Fibroblast of villous mesenchyme (primary cell): Measurements from ENCODE around the gene RAVER1. TPM values are rescaled to one million over a fixed set of nuclear protein-coding genes. Genes with fewer than 3 reads are reported as not detected.

Source experiments
- DNase-seq: peaks from one replicate; pipeline ENCODE4 v3.0.0-alpha.2; 2010; ENCODE audit warnings: low read depth
- H3K4me3 ChIP-seq: 2 replicates; pipeline ENCODE4 v1.5.1; 2011; ENCODE audit warnings: low read depth, mild to moderate bottlenecking, low read length
- total RNA-seq: library from RNA; depleted of rRNA; stranded (reverse); fragments of >200 nt; gene quantifications from 2 replicates; pipeline ENCODE4 v1.2.3, GENCODE V29; 2012
- TF ChIP-seq, protein P1 (sequence below): IDR thresholded peaks from 2 replicates; pipeline ENCODE4 v1.5.1; 2012; ENCODE audit warnings: low read depth, mild to moderate bottlenecking, low read length; ENCODE audit not compliant: insufficient read depth

Gene RAVER1
- total RNA-seq, 1 donor, result 10.4 TPM

DNA sequence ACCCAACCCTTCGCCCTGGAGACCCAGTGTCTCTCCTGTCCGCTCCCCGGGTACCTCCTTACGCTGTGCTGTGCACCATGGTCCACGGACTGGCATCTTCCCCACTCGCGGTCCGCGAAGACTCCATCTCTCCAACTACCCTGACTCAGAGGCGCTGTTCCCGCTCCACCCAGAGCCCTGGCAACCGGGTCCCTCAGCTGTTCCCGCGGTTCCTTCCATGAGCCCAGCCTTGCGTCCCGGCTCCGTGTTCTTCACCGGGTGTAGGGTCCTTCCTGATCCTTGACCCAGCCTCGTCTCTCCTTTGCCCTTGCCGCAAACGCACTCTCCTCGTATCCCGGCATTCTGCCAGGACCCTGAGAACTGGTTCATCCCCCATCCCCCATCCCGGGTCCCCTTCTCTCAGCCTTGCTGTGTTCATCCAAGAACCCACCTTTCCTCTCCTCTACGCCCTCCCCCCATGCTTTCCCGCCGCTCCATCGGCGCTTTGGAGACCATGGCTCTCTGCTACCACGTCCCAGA, 42.9 kb downstream of the RAVER1 start:
- H3K4me3 ChIP-seq, result peak overlapping the region; percentile 67
- TF ChIP-seq, protein P1, sequence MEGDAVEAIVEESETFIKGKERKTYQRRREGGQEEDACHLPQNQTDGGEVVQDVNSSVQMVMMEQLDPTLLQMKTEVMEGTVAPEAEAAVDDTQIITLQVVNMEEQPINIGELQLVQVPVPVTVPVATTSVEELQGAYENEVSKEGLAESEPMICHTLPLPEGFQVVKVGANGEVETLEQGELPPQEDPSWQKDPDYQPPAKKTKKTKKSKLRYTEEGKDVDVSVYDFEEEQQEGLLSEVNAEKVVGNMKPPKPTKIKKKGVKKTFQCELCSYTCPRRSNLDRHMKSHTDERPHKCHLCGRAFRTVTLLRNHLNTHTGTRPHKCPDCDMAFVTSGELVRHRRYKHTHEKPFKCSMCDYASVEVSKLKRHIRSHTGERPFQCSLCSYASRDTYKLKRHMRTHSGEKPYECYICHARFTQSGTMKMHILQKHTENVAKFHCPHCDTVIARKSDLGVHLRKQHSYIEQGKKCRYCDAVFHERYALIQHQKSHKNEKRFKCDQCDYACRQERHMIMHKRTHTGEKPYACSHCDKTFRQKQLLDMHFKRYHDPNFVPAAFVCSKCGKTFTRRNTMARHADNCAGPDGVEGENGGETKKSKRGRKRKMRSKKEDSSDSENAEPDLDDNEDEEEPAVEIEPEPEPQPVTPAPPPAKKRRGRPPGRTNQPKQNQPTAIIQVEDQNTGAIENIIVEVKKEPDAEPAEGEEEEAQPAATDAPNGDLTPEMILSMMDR, result no peak
- peak; percentile 10 for DNase-seq

DNA sequence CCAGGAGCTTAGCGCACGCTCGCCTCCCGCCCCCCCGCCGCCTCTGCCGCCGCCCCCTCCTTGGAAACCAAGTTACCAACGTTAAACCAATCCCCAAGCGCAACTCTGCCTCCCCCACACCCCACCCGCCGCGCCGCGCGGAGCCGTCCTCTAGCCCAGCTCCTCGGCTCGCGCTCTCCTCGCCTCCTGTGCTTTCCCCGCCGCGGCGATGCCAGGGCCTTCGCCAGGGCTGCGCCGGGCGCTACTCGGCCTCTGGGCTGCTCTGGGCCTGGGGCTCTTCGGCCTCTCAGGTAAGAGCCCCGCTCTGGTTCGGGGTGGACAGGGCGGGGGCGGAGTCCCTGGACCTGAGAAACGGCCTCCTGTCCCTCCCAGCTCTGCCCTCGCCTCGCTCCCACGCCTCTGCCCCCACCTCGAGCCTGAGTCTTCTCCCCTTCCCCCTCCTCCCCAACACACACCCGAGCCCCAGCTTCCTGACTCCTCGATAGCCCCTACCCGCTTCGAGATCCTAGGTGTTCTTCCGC, 43.4 kb downstream of the RAVER1 start, which contains the start of gene ICAM5:
TSS of gene ICAM5 (plus strand) at position 117 of the 521 bp plus-strand sequence. CDS start at position 209, 92 bp downstream.
- peak; percentile 34 for DNase-seq
- TF ChIP-seq, protein P1, result no peak
- H3K4me3 ChIP-seq, result peak within 1 kb of the TSS; percentile 67

DNA sequence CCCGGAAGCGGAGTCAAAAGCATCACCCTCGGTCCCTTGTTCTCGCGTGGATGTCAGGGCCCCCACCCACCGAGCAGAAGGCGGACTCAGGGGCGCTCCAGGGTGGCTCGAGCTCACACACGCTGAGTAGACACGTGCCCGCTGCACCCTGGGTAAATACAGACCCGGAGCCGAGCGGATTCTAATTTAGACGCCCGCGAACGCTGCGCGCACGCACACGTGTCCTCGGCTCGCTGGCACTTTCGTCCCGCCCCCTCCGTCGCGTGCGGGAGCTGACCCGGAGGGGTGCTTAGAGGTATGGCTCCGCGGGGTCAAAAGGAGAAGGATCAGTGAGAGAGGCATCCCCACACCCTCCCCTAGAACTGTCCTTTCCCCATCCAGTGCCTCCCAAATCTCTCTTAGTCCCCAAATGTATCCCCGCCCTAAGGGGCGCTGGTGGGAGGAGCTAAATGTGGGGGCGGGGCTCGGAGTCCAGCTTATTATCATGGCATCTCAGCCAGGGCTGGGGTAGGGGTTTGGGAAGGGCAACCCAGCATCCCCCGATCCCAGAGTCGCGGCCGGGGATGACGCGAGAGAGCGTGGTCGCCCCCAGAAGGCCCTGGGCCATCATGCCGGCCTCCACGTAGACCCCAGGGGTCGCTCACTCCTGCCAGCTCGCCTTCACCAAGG, 44.0 kb downstream of the RAVER1 start:
- peak overlapping the region; percentile 67 for H3K4me3 ChIP-seq
- DNase-seq, result peak; percentile 56
- TF ChIP-seq, protein P1, result no peak

DNA sequence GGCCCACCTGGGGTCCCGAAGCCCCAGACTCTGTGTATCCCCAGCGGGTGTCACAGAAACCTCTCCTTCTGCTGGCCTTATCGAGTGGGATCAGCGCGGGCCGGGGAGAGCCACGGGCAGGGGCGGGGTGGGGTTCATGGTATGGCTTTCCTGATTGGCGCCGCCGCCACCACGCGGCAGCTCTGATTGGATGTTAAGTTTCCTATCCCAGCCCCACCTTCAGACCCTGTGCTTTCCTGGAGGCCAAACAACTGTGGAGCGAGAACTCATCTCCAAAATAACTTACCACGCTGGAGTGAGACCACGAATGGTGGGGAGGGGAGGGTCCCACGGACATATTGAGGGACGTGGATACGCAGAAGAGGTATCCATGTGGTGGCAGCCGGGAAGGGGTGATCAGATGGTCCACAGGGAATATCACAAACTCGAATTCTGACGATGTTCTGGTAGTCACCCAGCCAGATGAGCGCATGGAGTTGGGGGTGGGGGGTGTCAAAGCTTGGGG, 44.6 kb downstream of the RAVER1 start:
- peak overlapping the region; percentile 67 for H3K4me3 ChIP-seq
- TF ChIP-seq, protein P1, result no peak
- peak; percentile 69 for DNase-seq

DNA sequence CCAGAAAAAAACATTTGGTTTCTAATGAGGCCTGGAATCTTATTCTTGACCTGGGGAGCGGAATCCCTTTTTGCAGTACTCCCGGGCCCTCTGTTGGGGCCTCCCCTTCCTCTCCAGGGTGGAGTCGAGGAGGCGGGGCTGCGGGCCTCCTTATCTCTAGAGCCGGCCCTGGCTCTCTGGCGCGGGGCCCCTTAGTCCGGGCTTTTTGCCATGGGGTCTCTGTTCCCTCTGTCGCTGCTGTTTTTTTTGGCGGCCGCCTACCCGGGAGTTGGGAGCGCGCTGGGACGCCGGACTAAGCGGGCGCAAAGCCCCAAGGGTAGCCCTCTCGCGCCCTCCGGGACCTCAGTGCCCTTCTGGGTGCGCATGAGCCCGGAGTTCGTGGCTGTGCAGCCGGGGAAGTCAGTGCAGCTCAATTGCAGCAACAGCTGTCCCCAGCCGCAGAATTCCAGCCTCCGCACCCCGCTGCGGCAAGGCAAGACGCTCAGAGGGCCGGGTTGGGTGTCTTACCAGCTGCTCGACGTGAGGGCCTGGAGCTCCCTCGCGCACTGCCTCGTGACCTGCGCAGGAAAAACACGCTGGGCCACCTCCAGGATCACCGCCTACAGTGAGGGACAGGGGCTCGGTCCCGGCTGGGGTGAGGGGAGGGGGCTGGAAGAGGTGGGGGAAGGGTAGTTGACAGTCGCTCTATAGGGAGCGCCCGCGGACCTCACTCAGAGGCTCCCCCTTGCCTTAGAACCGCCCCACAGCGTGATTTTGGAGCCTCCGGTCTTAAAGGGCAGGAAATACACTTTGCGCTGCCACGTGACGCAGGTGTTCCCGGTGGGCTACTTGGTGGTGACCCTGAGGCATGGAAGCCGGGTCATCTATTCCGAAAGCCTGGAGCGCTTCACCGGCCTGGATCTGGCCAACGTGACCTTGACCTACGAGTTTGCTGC, 46.3 kb downstream of the RAVER1 start, which contains the start of gene ICAM4:
TSS of gene ICAM4 (plus strand) at position 153 of the 935 bp plus-strand sequence. CDS start at position 211, 58 bp downstream.
- TF ChIP-seq, protein P1, result no peak
- DNase-seq, result peak; percentile 66
- peak within 1 kb of the TSS; percentile 45 for H3K4me3 ChIP-seq

DNA sequence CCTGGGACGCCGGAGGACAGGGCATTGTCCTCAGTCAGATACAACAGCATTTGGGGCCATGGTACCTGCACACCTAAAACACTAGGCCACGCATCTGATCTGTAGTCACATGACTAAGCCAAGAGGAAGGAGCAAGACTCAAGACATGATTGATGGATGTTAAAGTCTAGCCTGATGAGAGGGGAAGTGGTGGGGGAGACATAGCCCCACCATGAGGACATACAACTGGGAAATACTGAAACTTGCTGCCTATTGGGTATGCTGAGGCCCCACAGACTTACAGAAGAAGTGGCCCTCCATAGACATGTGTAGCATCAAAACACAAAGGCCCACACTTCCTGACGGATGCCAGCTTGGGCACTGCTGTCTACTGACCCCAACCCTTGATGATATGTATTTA, 47.9 kb downstream of the RAVER1 start:
- DNase-seq, result no peak
- TF ChIP-seq, protein P1, result no peak
- no peak overlapping the region for H3K4me3 ChIP-seq
